Right renal pelvis (tissue), 4 donors: ENCODE measurements around the gene ZNF503. TPM values are rescaled to one million over a fixed set of nuclear protein-coding genes. Genes with fewer than 3 reads are reported as not detected.

ENCODE experiments used
- DNase-seq, 4 donors: peaks; one replicate each; pipeline ENCODE4 v3.0.0-alpha.2; 2013; ENCODE audit warnings: low read depth in 4 of 4, low spot score in 3 of 4, missing footprints in 1 of 4
- polyA plus RNA-seq, 4 donors: library from polyadenylated mRNA; unstranded; fragments of 120-200 nt; gene quantifications; one replicate each; pipeline ENCODE4 v1.2.1, GENCODE V29; 2013; ENCODE audit not compliant: insufficient read length in 4 of 4

ZNF503 gene
- polyA plus RNA-seq, 4 donors, result 62.3 to 94.6 (median 70.0) TPM

- DNase-seq, result no peak
Observed at GRCh38 chr10:75357500-75357899, 44.1 kb downstream of the ZNF503 start.

GRCh38 chr10:75356484-75356883 lies 45.1 kb downstream of the ZNF503 start:
- DNase-seq, result no peak

- DNase-seq, result no peak
Observed at GRCh38 chr10:75355706-75356105, 45.9 kb downstream of the ZNF503 start.

GRCh38 chr10:75353183-75353582 lies 48.4 kb downstream of the ZNF503 start:
- DNase-seq, result no peak

- DNase-seq, result no peak
Observed at GRCh38 chr10:75352650-75353049, 48.9 kb downstream of the ZNF503 start.

GRCh38 chr10:75351637-75352036 lies 49.9 kb downstream of the ZNF503 start:
- no peak for DNase-seq

GRCh38 chr10:75350791-75351190 lies 50.8 kb downstream of the ZNF503 start:
- no peak for DNase-seq

Other genes with a start within 250 kb of the ZNF503 start
- 100 to 1,000 TPM; 220 to 268 (median 250) TPM for gene VDAC2, start 191.0 kb downstream of the ZNF503 start, polyA plus RNA-seq
- 10 to 100 TPM in 1 of 4 donors, 1 to 10 TPM in 3; 5.4 to 12.3 (median 8.0) TPM for gene COMTD1, start 165.8 kb downstream of the ZNF503 start, polyA plus RNA-seq
- 10 to 100 TPM; 19.1 to 23.0 (median 20.7) TPM for gene LRMDA, start 29.9 kb upstream of the ZNF503 start, polyA plus RNA-seq